Neural cell (in vitro differentiated cells): ENCODE measurements around the gene MYOG. TPM values are rescaled to one million over a fixed set of nuclear protein-coding genes. Genes with fewer than 3 reads are reported as not detected.

ENCODE experiments used
- H2AFZ ChIP-seq: fragments of 200-600, 300-800 bp; sonication (generic), shearing (Covaris generic); 2 replicates; pipeline ENCODE4 v1.6.0; 2014; ENCODE audit warnings: low read depth, mild to moderate bottlenecking, antibody characterized with exemption, low read length, moderate library complexity
- H3F3A ChIP-seq: fragments of 200-600 bp; shearing (Covaris generic); 2 replicates; pipeline ENCODE4 v1.6.1; 2016; ENCODE audit warnings: mild to moderate bottlenecking, moderate library complexity, mixed read lengths, antibody characterized with exemption, low read length; ENCODE audit not compliant: insufficient read depth, poor library complexity, severe bottlenecking
- H3K27ac ChIP-seq: fragments of 200-600, 300-800 bp; sonication (generic), shearing (Covaris generic); 2 replicates; pipeline ENCODE4 v1.5.1; 2014; ENCODE audit warnings: mild to moderate bottlenecking, low read length, moderate library complexity
- H3K27me3 ChIP-seq: fragments of 300-800, 200-600 bp; sonication (generic), shearing (Covaris generic); 2 replicates; pipeline ENCODE4 v1.6.0; 2014; ENCODE audit warnings: mild to moderate bottlenecking, low read depth, low read length, moderate library complexity; ENCODE audit not compliant: insufficient read depth
- H3K36me3 ChIP-seq: fragments of 300-800, 200-600 bp; sonication (generic), shearing (Covaris generic); 2 replicates; pipeline ENCODE4 v1.5.1; 2014; ENCODE audit warnings: mild to moderate bottlenecking, antibody characterized with exemption, low read length, moderate library complexity; ENCODE audit not compliant: insufficient read depth
- H3K4me2 ChIP-seq: fragments of 300-800, 200-600 bp; sonication (generic), shearing (Covaris generic); 2 replicates; pipeline ENCODE4 v1.6.0; 2014; ENCODE audit warnings: mild to moderate bottlenecking, low read length
- H3K4me3 ChIP-seq: fragments of 300-800, 200-600 bp; sonication (generic), shearing (Covaris generic); 2 replicates; pipeline ENCODE4 v1.5.1; 2014; ENCODE audit warnings: mild to moderate bottlenecking, low read length, moderate library complexity
- H3K79me2 ChIP-seq: fragments of 200-600 bp; shearing (Covaris generic); replicated peaks from 2 replicates; pipeline ENCODE4 v1.6.0; 2014; ENCODE audit warnings: mild to moderate bottlenecking, low read length, moderate library complexity; ENCODE audit not compliant: insufficient read depth
- H3K9ac ChIP-seq: fragments of 300-800, 200-600 bp; sonication (generic), shearing (Covaris generic); 2 replicates; pipeline ENCODE4 v1.6.1; 2016; ENCODE audit warnings: mild to moderate bottlenecking, low read length, mixed read lengths
- H3K9me2 ChIP-seq: fragments of 200-600 bp; shearing (Covaris generic); 2 replicates; pipeline ENCODE4 v1.6.1; 2016; ENCODE audit warnings: mild to moderate bottlenecking, low read length, mixed read lengths; ENCODE audit not compliant: insufficient read depth
- H3K9me3 ChIP-seq: fragments of 200-600, 300-800 bp; sonication (generic), shearing (Covaris generic); 2 replicates; pipeline ENCODE4 v1.6.1; 2016; ENCODE audit warnings: mild to moderate bottlenecking, mixed run types, low read length, moderate library complexity, mixed read lengths
- H4K20me1 ChIP-seq: fragments of 200-600 bp; shearing (Covaris generic); 2 replicates; pipeline ENCODE4 v1.6.1; 2016; ENCODE audit warnings: mild to moderate bottlenecking, mixed run types; ENCODE audit not compliant: insufficient read depth
- CTCF ChIP-seq: fragments of 450-650 bp; IDR thresholded peaks from 2 replicates; pipeline ENCODE4 v1.5.1; 2014; ENCODE audit warnings: antibody characterized with exemption, mild to moderate bottlenecking, moderate library complexity; ENCODE audit not compliant: poor library complexity, severe bottlenecking
- EP300 ChIP-seq: fragments of 450-650 bp; conservative IDR thresholded peaks from 2 replicates; pipeline ENCODE4 v1.6.1; 2014; ENCODE audit warnings: antibody characterized with exemption, mild to moderate bottlenecking, moderate library complexity; ENCODE audit not compliant: poor library complexity, severe bottlenecking
- EZH2 ChIP-seq: fragments of 200-600, 300-800 bp; shearing (Covaris generic), sonication (generic); IDR thresholded peaks from 2 replicates; pipeline ENCODE4 v1.6.1; 2014; ENCODE audit warnings: antibody characterized with exemption, low read length, borderline replicate concordance, mild to moderate bottlenecking; ENCODE audit not compliant: insufficient read depth, poor library complexity, severe bottlenecking
- MXI1 ChIP-seq: fragments of 450-650 bp; conservative IDR thresholded peaks from 2 replicates; pipeline ENCODE4 v1.6.1; 2014; ENCODE audit warnings: antibody characterized with exemption, mild to moderate bottlenecking; ENCODE audit not compliant: poor library complexity, severe bottlenecking
- POLR2AphosphoS5 ChIP-seq: IDR thresholded peaks from 2 replicates; pipeline ENCODE4 v1.6.1; 2012
- RAD21 ChIP-seq: fragments of 450-650 bp; conservative IDR thresholded peaks from 2 replicates; pipeline ENCODE4 v1.6.1; 2014; ENCODE audit warnings: antibody characterized with exemption, mild to moderate bottlenecking, moderate library complexity
- REST ChIP-seq: IDR thresholded peaks from 2 replicates; pipeline ENCODE4 v1.6.1; 2012; ENCODE audit warnings: borderline replicate concordance
- SMC3 ChIP-seq: fragments of 450-650 bp; conservative IDR thresholded peaks from 2 replicates; pipeline ENCODE4 v1.6.1; 2014; ENCODE audit warnings: antibody characterized with exemption, mild to moderate bottlenecking, moderate library complexity; ENCODE audit not compliant: poor library complexity
- TAF1 ChIP-seq: IDR thresholded peaks from 2 replicates; pipeline ENCODE4 v1.6.1; 2012; ENCODE audit warnings: low read depth
- polyA plus RNA-seq: library from polyadenylated mRNA; depleted of rRNA; stranded (reverse); fragments of >200 nt; gene quantifications from 2 replicates; pipeline ENCODE4 v1.2.3, GENCODE V29; 2014

MYOG gene
- polyA plus RNA-seq, 1 donor from 2014 or later, result not detected

GRCh38 chr1:203054184-203054583 lies 31.6 kb downstream of the MYOG start:
- H3K79me2 ChIP-seq, result no peaks in the 10 kb centered on the region
- no peaks in the 10 kb centered on the region for H3K9me2 ChIP-seq
- H3K9ac ChIP-seq, result no peak overlapping the region
- no peak overlapping the region for H2AFZ ChIP-seq
- H3K4me2 ChIP-seq, result no peak overlapping the region
- H3K9me3 ChIP-seq, result no peaks in the 10 kb centered on the region
- no peak overlapping the region for H3K4me3 ChIP-seq
- H3K27me3 ChIP-seq, result no peaks in the 10 kb centered on the region
- no peaks in the 10 kb centered on the region for H3F3A ChIP-seq
- H3K27ac ChIP-seq, result no peak overlapping the region
- H4K20me1 ChIP-seq, result no peaks in the 10 kb centered on the region
- TF ChIP-seq EP300 (no peak), MXI1 (no peak), REST (no peak), EZH2 (no peak), TAF1 (no peak), CTCF (no peak), POLR2AphosphoS5 (no peak), SMC3 (no peak), RAD21 (no peak)
- H3K36me3 ChIP-seq, result no peaks in the 10 kb centered on the region

GRCh38 chr1:203052601-203053000 lies 33.2 kb downstream of the MYOG start:
- no peaks in the 10 kb centered on the region for H3F3A ChIP-seq
- H3K79me2 ChIP-seq, result no peaks in the 10 kb centered on the region
- H4K20me1 ChIP-seq, result no peaks in the 10 kb centered on the region
- H3K9me3 ChIP-seq, result no peaks in the 10 kb centered on the region
- H3K27me3 ChIP-seq, result no peaks in the 10 kb centered on the region
- no peaks in the 10 kb centered on the region for H3K9me2 ChIP-seq
- no peak for TF ChIP-seq TAF1
- TF ChIP-seq EZH2, result no peak
- no peak for TF ChIP-seq REST
- no peak for TF ChIP-seq POLR2AphosphoS5
- no peak for TF ChIP-seq SMC3
- no peak for TF ChIP-seq CTCF
- TF ChIP-seq EP300, result no peak
- no peak for TF ChIP-seq MXI1
- H3K27ac ChIP-seq, result no peak overlapping the region
- H2AFZ ChIP-seq, result no peak overlapping the region
- no peak overlapping the region for H3K4me3 ChIP-seq
- H3K9ac ChIP-seq, result no peak overlapping the region
- H3K36me3 ChIP-seq, result no peaks in the 10 kb centered on the region
- no peak overlapping the region for H3K4me2 ChIP-seq
